K562 (cell line): ENCODE measurements around the gene SIAE. TPM values are rescaled to one million over a fixed set of nuclear protein-coding genes. Genes with fewer than 3 reads are reported as not detected.

ENCODE experiments used
- CC2D1A ChIP-seq: fragments of 450-650 bp; IDR thresholded peaks from 2 replicates; pipeline ENCODE4 v1.6.1; 2017; ENCODE audit warnings: mild to moderate bottlenecking
- E2F1 ChIP-seq: sonication (generic); formaldehyde crosslinking; IDR thresholded peaks from 2 replicates; pipeline ENCODE4 v1.8.1; 2023; ENCODE audit warnings: mild to moderate bottlenecking, missing genetic modification reagents, moderate library complexity
- EHMT2 ChIP-seq: fragments of 450-650 bp; IDR thresholded peaks from 2 replicates; pipeline ENCODE4 v1.6.1; 2018; ENCODE audit warnings: antibody characterized with exemption
- HES1 ChIP-seq: fragments of 450-650 bp; IDR thresholded peaks from 2 replicates; pipeline ENCODE4 v1.6.1; 2016; ENCODE audit warnings: low read depth, mild to moderate bottlenecking, moderate library complexity
- PURB ChIP-seq: sonication (generic); formaldehyde crosslinking; IDR thresholded peaks from 2 replicates; pipeline ENCODE4 v1.9.0; 2021; ENCODE audit warnings: low read depth, mild to moderate bottlenecking, missing genetic modification reagents
- RB1 ChIP-seq: fragments of 450-650 bp; IDR thresholded peaks from 2 replicates; pipeline ENCODE4 v1.6.1; 2017; ENCODE audit warnings: low read depth, mild to moderate bottlenecking
- SMAD3 ChIP-seq: fragments of 450-650 bp; formaldehyde crosslinking; conservative IDR thresholded peaks from 2 replicates; pipeline ENCODE4 v1.4.0; 2020; ENCODE audit warnings: mild to moderate bottlenecking
- SUPT5H ChIP-seq: fragments of 450-650 bp; IDR thresholded peaks from 2 replicates; pipeline ENCODE4 v1.6.1; 2016
- UBTF ChIP-seq, 2 experiments: IDR thresholded peaks; 2 replicates each; pipeline ENCODE4 v1.6.1; 2012; ENCODE audit warnings: improper control_type of control experiment in 2 of 2, low read depth in 2 of 2, low read length in 2 of 2, borderline replicate concordance in 1 of 2
- ZNF347 ChIP-seq: fragments of 450-650 bp; formaldehyde crosslinking; IDR thresholded peaks from 2 replicates; pipeline ENCODE4 v1.4.0; 2020; ENCODE audit warnings: low read depth, mild to moderate bottlenecking, moderate library complexity
- polyA plus RNA-seq, 8 experiments: library from polyadenylated mRNA; depleted of rRNA in 4 of 8; stranded (reverse) in 5 of 8; unstranded in 3 of 8; fragments of >200 nt; fragmentation: Nextera tagmentation in 2 of 8; fragmentation: Illumina TruSeq in 1 of 8; extraction: Ambion mirVana in 2 of 8; extraction: Trizol in 1 of 8; gene quantifications; 2 replicates each; pipeline versions ENCODE4 v1.2.1 to v1.2.3, GENCODE V29; 2011 to 2014; ENCODE audit warnings: inconsistent platforms in 1 of 8, missing spikeins in 1 of 8
- total RNA-seq, 7 experiments: library from RNA; depleted of rRNA in 6 of 7; stranded (reverse); fragments of >200 nt in 6 of 7; fragmentation: Illumina TruSeq in 2 of 7; extraction: Trizol in 2 of 7; gene quantifications; 2 replicates each; pipeline versions ENCODE4 v1.2.1 to v1.2.3, GENCODE V29; 2011 to 2021; ENCODE audit warnings: low replicate concordance in 1 of 7
- TF ChIP-seq, protein P1 (sequence below), 2 experiments: fragments of 250-450 bp in 1 of 2; fragments of 450-650 bp in 1 of 2; sonication (Bioruptor Pico) in 1 of 2; IDR thresholded peaks; 2 replicates each; pipeline versions ENCODE4 v1.6.1 to v1.8.0; 2016 to 2021; ENCODE audit warnings: mild to moderate bottlenecking in 2 of 2, moderate library complexity in 2 of 2, missing compliant biosample characterization in 1 of 2, missing genetic modification characterization in 1 of 2
- TF ChIP-seq, protein P2 (sequence below), 2 experiments: fragments of 450-650 bp; conservative IDR thresholded peaks; 2 replicates each; pipeline ENCODE4 v1.6.1; 2017; ENCODE audit warnings: mild to moderate bottlenecking in 2 of 2, moderate library complexity in 2 of 2
- TF ChIP-seq, protein P3 (sequence below), 2 experiments: fragments of 150-350 bp in 1 of 2; IDR thresholded peaks; 2 replicates each; pipeline ENCODE4 v1.6.1; 2012 to 2016; ENCODE audit warnings: low read depth in 2 of 2, low read length in 2 of 2, mild to moderate bottlenecking in 1 of 2, moderate library complexity in 1 of 2

The SIAE gene
- total and polyA plus RNA-seq, 9 of the 15 experiments (the other 6 are each of a cell fraction or from before 2014, with no cell fraction given) = 0.89 to 9.6 (median 3.7) TPM

GRCh38 chr11:124622531-124623451, 50.7 kb downstream of the SIAE start, which contains the start of gene TBRG1 (continued):
- TF ChIP-seq PURB (CRISPR knock-in tag) (no peak), SUPT5H (peak; percentile 95), RB1 (peak; percentile 31; the same call in 1 of the 2 replicates), CC2D1A (no peak; the same call in 1 of the 2 replicates), UBTF (IDR thresholded peaks at IDR 0.05; ENCODE audit: borderline replicate concordance in 1 of 2, low read depth in 2 of 2, low read length in 2 of 2) (peak in 1 of 2 experiments; percentile 78; a peak in 1 of 4 replicates), HES1 (no peak), E2F1 (0 out of 2 replicates have a peak, but pooled peaks have one; percentile 52), ZNF347 (CRISPR knock-in tag) (no peak), SMAD3 (CRISPR knock-in tag) (0 out of 2 replicates have a peak, but pooled peaks have one; percentile 22), EHMT2 (peak; percentile 94)
- TF ChIP-seq, protein P1, sequence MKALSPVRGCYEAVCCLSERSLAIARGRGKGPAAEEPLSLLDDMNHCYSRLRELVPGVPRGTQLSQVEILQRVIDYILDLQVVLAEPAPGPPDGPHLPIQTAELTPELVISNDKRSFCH (CRISPR knock-in tag; IDR thresholded peaks at IDR 0.05) = no peak
- TF ChIP-seq, protein P1 (tag; IDR thresholded peaks at IDR 0.05) = 0 out of 2 replicates have a peak, but pooled peaks have one; percentile 17
- TF ChIP-seq, protein P2, sequence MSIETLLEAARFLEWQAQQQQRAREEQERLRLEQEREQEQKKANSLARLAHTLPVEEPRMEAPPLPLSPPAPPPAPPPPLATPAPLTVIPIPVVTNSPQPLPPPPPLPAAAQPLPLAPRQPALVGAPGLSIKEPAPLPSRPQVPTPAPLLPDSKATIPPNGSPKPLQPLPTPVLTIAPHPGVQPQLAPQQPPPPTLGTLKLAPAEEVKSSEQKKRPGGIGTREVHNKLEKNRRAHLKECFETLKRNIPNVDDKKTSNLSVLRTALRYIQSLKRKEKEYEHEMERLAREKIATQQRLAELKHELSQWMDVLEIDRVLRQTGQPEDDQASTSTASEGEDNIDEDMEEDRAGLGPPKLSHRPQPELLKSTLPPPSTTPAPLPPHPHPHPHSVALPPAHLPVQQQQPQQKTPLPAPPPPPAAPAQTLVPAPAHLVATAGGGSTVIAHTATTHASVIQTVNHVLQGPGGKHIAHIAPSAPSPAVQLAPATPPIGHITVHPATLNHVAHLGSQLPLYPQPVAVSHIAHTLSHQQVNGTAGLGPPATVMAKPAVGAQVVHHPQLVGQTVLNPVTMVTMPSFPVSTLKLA (conservative IDR thresholded peaks at IDR 0.05) = peak; percentile 56 to 77
- TF ChIP-seq, protein P3, sequence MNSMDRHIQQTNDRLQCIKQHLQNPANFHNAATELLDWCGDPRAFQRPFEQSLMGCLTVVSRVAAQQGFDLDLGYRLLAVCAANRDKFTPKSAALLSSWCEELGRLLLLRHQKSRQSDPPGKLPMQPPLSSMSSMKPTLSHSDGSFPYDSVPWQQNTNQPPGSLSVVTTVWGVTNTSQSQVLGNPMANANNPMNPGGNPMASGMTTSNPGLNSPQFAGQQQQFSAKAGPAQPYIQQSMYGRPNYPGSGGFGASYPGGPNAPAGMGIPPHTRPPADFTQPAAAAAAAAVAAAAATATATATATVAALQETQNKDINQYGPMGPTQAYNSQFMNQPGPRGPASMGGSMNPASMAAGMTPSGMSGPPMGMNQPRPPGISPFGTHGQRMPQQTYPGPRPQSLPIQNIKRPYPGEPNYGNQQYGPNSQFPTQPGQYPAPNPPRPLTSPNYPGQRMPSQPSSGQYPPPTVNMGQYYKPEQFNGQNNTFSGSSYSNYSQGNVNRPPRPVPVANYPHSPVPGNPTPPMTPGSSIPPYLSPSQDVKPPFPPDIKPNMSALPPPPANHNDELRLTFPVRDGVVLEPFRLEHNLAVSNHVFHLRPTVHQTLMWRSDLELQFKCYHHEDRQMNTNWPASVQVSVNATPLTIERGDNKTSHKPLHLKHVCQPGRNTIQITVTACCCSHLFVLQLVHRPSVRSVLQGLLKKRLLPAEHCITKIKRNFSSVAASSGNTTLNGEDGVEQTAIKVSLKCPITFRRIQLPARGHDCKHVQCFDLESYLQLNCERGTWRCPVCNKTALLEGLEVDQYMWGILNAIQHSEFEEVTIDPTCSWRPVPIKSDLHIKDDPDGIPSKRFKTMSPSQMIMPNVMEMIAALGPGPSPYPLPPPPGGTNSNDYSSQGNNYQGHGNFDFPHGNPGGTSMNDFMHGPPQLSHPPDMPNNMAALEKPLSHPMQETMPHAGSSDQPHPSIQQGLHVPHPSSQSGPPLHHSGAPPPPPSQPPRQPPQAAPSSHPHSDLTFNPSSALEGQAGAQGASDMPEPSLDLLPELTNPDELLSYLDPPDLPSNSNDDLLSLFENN (IDR thresholded peaks at IDR 0.05; ENCODE audit: low read depth in 2 of 2, low read length in 2 of 2) = no peak
